GM19467 (cell line): ENCODE measurements around the gene MOV10.

Experiments
- ATAC-seq: cut with Tn5 transposase; IDR thresholded peaks from one replicate; pipeline ENCODE4 v1.9.1; 2021; ENCODE audit warnings: mild to moderate bottlenecking, moderate library complexity; ENCODE audit not compliant: unreplicated experiment

The MOV10 gene

DNA sequence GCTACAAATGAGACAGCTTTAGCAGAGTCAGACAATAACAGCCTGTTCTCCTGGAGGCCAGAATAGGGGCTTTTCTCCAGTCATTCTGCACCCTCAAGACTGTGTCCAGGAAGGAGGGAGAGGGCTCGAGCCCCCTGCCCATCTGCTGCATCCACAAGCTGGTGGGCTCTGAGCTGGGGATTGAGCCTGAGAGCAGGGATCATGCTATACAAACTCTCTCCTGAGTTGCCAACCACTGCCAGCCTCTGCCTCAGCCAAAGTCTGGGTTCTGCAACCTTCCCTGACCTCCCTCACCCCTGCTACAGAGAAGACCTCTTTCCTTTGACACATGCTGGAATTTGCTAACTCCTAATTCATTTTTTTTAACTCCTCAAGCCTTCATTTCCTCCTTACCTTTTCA, 55.5 kb downstream of the MOV10 start:
- no peak for ATAC-seq

DNA sequence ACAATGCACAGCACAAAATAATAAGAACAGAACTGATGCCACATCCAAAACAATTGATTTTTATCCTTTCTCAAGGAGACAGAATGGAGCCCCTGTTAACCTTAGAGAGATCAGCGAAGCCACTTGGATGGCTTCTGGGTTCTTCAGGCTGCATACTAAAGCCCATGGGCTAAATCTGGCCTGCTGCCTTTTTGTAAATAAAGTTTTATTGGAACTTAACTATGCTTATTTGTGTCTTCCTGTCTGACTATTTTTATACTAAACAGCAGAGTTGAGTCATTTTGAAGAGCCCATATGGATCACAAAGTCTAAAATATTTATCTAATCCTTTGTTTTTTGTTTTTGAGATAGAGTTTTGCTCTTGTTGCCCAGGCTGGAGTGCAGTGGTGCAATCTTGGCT, 57.0 kb downstream of the MOV10 start:
- ATAC-seq: no peak

DNA sequence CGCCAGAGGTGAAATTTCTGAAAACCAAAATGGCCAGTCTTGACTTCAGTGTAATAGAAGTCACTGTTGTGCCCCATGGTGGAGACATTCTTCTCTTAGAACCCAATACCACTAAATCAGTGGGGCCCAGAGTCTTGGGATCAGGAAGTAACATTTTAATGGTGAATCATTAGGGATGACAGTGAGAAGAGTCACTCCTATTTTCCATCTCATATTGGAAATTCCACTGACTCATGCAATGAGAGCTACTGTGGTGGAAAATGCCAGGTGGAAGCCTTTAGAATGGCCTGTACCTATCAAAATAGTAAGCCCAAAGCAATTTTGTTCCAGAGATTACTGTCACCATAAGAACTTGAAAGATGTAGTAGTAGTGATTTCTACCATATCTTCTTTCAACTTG, 61.3 kb downstream of the MOV10 start:
- no peak for ATAC-seq

DNA sequence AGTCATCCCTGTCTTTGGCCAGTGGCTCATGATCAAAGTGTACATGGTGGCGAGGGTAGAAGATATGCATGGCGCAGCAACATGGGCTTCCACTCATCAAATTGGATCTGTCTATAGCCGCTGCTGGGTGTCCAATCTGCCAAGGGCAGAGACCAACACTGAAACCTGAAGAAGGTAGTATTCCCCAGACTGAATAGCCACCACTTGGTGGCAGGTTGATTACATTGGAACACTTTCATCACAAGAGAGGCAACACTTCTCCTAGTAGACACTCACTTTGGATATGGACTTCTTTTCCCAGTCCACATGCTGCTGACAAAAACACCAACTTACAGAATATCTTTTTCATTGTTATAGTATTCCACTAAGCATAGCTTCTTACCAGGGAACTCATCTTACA, 63.1 kb downstream of the MOV10 start:
- no peak for ATAC-seq

DNA sequence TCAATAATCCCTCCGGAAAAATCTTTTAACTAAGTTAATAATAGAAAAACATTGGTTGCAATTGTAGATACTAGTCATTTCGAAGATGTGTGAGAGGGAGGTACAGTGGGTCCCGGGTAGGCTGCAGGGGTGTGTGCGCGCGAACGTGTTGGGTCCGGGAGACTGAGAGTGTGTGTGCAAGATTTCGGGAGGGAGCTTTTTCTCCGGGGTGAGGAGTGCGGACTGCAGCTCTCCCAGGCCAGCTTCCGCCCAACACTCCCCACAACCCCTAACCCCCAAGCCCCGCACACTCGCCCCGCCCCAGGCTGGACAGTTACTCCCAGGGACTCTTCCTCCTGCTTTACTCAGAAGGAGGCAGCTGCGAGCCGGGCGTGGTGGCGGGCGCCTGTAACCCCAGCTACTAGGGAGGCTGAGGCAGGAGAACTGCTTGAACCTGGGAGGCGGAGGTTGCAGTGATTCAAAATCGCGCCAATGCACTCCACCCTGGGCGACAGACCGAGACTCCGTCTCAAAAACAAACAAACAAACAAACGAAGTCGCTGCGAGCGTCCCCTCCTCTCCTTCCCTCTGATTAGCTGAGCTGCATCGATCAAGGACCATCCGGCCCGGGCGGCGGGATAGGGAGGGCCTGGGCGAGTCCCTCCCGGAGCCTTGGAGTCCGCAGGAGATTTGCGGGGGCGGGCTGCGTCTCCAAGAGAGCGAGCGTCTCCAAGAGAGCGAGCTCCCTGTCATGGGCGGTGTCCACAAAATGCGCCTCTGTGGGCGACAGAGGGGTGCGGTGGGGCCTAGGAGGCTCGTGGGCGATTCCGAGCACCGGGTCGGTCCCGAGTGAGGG, 68.9 kb downstream of the MOV10 start:
- ATAC-seq: no peak

DNA sequence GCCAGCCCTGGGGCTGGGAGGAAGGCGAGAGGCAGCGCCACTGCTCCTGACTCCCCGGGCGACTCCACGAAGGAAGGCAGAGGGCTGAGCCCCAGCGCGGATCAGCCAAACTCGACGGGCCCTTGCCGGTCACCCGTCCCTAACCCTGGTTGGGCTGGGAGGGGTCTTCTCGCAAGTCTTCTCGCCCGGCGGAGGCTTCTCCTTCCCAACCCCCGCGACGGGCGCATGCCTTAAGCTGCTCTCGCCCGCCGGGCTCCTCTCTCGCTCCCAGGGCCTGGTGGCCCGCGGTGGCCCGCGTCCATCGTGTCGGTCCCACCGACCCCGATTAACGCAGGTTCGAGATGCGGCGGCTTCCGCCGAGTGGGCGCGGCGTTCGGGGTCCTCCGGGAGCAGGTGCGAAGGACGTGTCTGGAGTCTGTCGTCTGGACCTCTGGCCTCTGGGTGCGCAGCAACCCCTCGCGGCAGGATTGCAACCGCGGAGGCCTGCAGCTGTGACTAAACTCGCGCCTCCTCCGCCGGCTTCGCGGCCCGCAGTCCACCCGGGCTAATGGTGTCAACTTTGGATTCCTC, 69.6 kb downstream of the MOV10 start:
- ATAC-seq: no peak

DNA sequence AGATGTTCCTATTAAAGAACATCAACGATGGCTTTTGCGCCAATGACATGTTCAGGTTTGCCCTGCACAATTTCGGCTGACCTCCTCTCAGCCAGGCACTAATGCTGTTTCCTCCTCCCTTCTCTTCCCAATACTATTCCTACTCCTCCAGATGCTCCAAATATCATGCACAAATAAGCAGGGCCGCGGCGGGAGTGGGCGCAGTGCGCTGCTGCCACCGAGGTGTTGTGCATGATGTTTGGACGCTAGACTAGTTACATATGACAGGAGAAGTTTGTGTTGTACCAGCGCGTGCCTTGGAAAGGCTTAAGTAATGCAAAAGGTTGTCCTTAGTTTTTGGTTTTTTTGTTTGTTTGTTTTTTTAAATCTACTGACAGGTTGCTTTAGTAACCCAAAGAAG, 73.9 kb downstream of the MOV10 start:
- no peak for ATAC-seq
